NB4 (cell line): ENCODE results near the gene RPGRIP1L.

ENCODE experiments used
- DNase-seq: peaks from one replicate; pipeline ENCODE4 v3.0.0; 2010; ENCODE audit warnings: low read depth
- H3K4me3 ChIP-seq: one replicate; pipeline ENCODE4 v1.5.1; 2011; ENCODE audit warnings: mild to moderate bottlenecking, low read depth, low read length, moderate library complexity
- CTCF ChIP-seq: IDR thresholded peaks from one replicate; pipeline ENCODE4 v1.5.1; 2012; ENCODE audit warnings: low read depth, low read length
- MAX ChIP-seq: IDR thresholded peaks from 2 replicates; pipeline ENCODE4 v1.6.1; 2011; ENCODE audit warnings: low read depth, low read length
- MYC ChIP-seq: IDR thresholded peaks from 2 replicates; pipeline ENCODE4 v1.6.1; 2011; ENCODE audit warnings: low read depth, low read length
- POLR2A ChIP-seq: IDR thresholded peaks from 2 replicates; pipeline ENCODE4 v1.6.1; 2011; ENCODE audit warnings: mild to moderate bottlenecking; ENCODE audit not compliant: insufficient read length; ENCODE audit errors: extremely low read depth

Gene RPGRIP1L

GRCh38 chr16:53678155-53678554, 25.5 kb downstream of the RPGRIP1L start:
- no peak overlapping the region for H3K4me3 ChIP-seq
- no peak for DNase-seq
- TF ChIP-seq CTCF (no peak), MAX (no peak), POLR2A (no peak), MYC (no peak)

- H3K4me3 ChIP-seq, result no peak overlapping the region
- DNase-seq, result no peak
- TF ChIP-seq CTCF (no peak), POLR2A (no peak), MYC (no peak), MAX (no peak)
These were observed 30.5 kb downstream of the RPGRIP1L start for GRCh38 chr16:53673189-53673588.

GRCh38 chr16:53672461-53672860, 31.2 kb downstream of the RPGRIP1L start:
- TF ChIP-seq POLR2A, result no peak
- TF ChIP-seq MAX, result no peak
- TF ChIP-seq CTCF, result no peak
- TF ChIP-seq MYC, result no peak
- no peak for DNase-seq
- no peak overlapping the region for H3K4me3 ChIP-seq

- no peak for DNase-seq
- TF ChIP-seq MYC (no peak), POLR2A (no peak), CTCF (no peak), MAX (no peak)
- no peak overlapping the region for H3K4me3 ChIP-seq
These were observed 34.8 kb downstream of the RPGRIP1L start for GRCh38 chr16:53668869-53669268.

- DNase-seq, result no peak
- TF ChIP-seq CTCF (no peak), MYC (no peak), POLR2A (no peak)
- H3K4me3 ChIP-seq, result no peak overlapping the region
These were observed 36.8 kb downstream of the RPGRIP1L start for GRCh38 chr16:53666786-53667415.

GRCh38 chr16:53664724-53665345, 38.8 kb downstream of the RPGRIP1L start:
- no peak overlapping the region for H3K4me3 ChIP-seq
- no peak for DNase-seq
- TF ChIP-seq CTCF (no peak), POLR2A (no peak), MAX (no peak)
